Calu3 (cell line): ENCODE results near the gene DCHS2. TPM values are rescaled to one million over a fixed set of nuclear protein-coding genes. Genes with fewer than 3 reads are reported as not detected.

Experiments used
- BruUV-seq: library from RNA; stranded (reverse); fragments of 400-500 nt; replicated peaks from 2 replicates; lab custom pipeline; 2021; lab: Mats Ljungman, UMichigan
- CTCF ChIA-PET: fragments of 300-600 bp; sonication (Branson Sonifier 250); formaldehyde crosslinking; loops from one replicate; lab custom pipeline; 2022; ENCODE audit warnings: antibody characterized with exemption; lab: Charles Lee
- DNase-seq: peaks from one replicate; pipeline ENCODE4 v3.0.0; 2022
- H3K27ac Mint-ChIP-seq: one replicate; pipeline ENCODE4 v1.8.0; 2022; ENCODE audit warnings: mixed read lengths; ENCODE audit not compliant: unreplicated experiment
- H3K27me3 Mint-ChIP-seq: one replicate; pipeline ENCODE4 v1.8.0; 2022; ENCODE audit warnings: mixed read lengths; ENCODE audit not compliant: unreplicated experiment
- H3K36me3 Mint-ChIP-seq: one replicate; pipeline ENCODE4 v1.8.0; 2022; ENCODE audit warnings: mild to moderate bottlenecking, moderate library complexity, mixed read lengths; ENCODE audit not compliant: insufficient read depth, unreplicated experiment
- H3K4me1 Mint-ChIP-seq: one replicate; pipeline ENCODE4 v1.8.0; 2022; ENCODE audit warnings: mild to moderate bottlenecking, low read depth, mixed read lengths; ENCODE audit not compliant: unreplicated experiment
- H3K4me3 Mint-ChIP-seq: one replicate; pipeline ENCODE4 v1.8.0; 2022; ENCODE audit warnings: mild to moderate bottlenecking, low read depth, moderate library complexity, mixed read lengths; ENCODE audit not compliant: unreplicated experiment
- H3K9me3 Mint-ChIP-seq: one replicate; pipeline ENCODE4 v1.8.0; 2022; ENCODE audit warnings: low read depth, mixed read lengths; ENCODE audit not compliant: unreplicated experiment
- CTCF ChIP-seq: fragments of 200-600 bp; IDR thresholded peaks from one replicate; pipeline ENCODE4 v1.8.0; 2022; ENCODE audit warnings: antibody characterized with exemption; ENCODE audit not compliant: unreplicated experiment
- intact Hi-C: fragments of 100-400 bp; cut with micrococcal nuclease; formaldehyde crosslinking; loops from one replicate; pipeline ENCODE4 v1.10.0; 2022; ENCODE audit not compliant: unreplicated experiment
- total RNA-seq: library from RNA; stranded (reverse); gene quantifications from 2 replicates; pipeline ENCODE4 v1.2.3, GENCODE V29; 2022

Gene DCHS2
- total RNA-seq, 1 experiment from 2014 or later: 0.07 TPM

GRCh38 chr4:154317201-154317999 is 174.2 kb downstream of the DCHS2 start:
- intact Hi-C loops: no loop called here
- Mint-ChIP-seq H3K9me3 (peaks cover 5% of the 10 kb centered on the region), H3K4me3 (no peak overlapping the region), H3K27me3 (no peaks in the 10 kb centered on the region), H3K27ac (no peak overlapping the region), H3K36me3 (no peaks in the 10 kb centered on the region), H3K4me1 (peaks cover 2% of the 10 kb centered on the region)
- BruUV-seq: no TSS peak
- no peak for DNase-seq
- CTCF ChIA-PET: no interaction called here
- TF ChIP-seq CTCF: no peak

- CTCF ChIA-PET: no interaction called here
- no TSS peak for BruUV-seq
- Mint-ChIP-seq H3K4me3 (no peak overlapping the region), H3K4me1 (peaks cover 9% of the 10 kb centered on the region), H3K27ac (no peak overlapping the region), H3K36me3 (no peaks in the 10 kb centered on the region), H3K27me3 (no peaks in the 10 kb centered on the region), H3K9me3 (peaks cover 5% of the 10 kb centered on the region)
- no peak for TF ChIP-seq CTCF
- DNase-seq: no peak
- intact Hi-C loops: no loop called here
These were observed 175.9 kb downstream of the DCHS2 start for GRCh38 chr4:154315741-154316140.

- no peaks in the 10 kb centered on the region for H3K27me3 Mint-ChIP-seq
- DNase-seq: peak; percentile 21
- peaks cover 7% of the 10 kb centered on the region for H3K9me3 Mint-ChIP-seq
- BruUV-seq: no TSS peak
- CTCF ChIA-PET: no interaction called here
- H3K27ac Mint-ChIP-seq: no peak overlapping the region
- no peaks in the 10 kb centered on the region for H3K36me3 Mint-ChIP-seq
- intact Hi-C loops: loop anchor here (1.0 kb wide), 2 partner anchors 59 to 528 kb away; no protein-coding TSS in a partner anchor
- H3K4me3 Mint-ChIP-seq: no peak overlapping the region
- peaks cover 9% of the 10 kb centered on the region for H3K4me1 Mint-ChIP-seq
- TF ChIP-seq CTCF: no peak
These were observed 177.4 kb downstream of the DCHS2 start for GRCh38 chr4:154314248-154314647.

GRCh38 chr4:154313004-154313585 is 178.5 kb downstream of the DCHS2 start:
- Mint-ChIP-seq H3K4me1 (peaks cover 9% of the 10 kb centered on the region), H3K27ac (no peak overlapping the region), H3K4me3 (no peak overlapping the region), H3K27me3 (no peaks in the 10 kb centered on the region), H3K9me3 (peaks cover 5% of the 10 kb centered on the region), H3K36me3 (no peaks in the 10 kb centered on the region)
- no peak for TF ChIP-seq CTCF
- BruUV-seq: no TSS peak
- CTCF ChIA-PET: interaction anchor here (1.2 kb wide), 1 partner anchor 527 kb away, joined by 4 read pairs; no protein-coding TSS in a partner anchor
- intact Hi-C loops: no loop called here
- DNase-seq: no peak
